Breast epithelium (tissue), 3 donors: ENCODE results near the gene PPARD.

Source experiments
- POLR2AphosphoS5 ChIP-seq, 3 donors: sonication (generic); formaldehyde crosslinking; IDR thresholded peaks; one replicate each; pipeline ENCODE4 v1.6.1; 2017; ENCODE audit warnings: antibody characterized with exemption in 3 of 3
- TF ChIP-seq, protein P1 (sequence below), 3 donors: fragments of 450-650 bp; IDR thresholded peaks; one replicate each; pipeline ENCODE4 v1.5.1; 2016 to 2017; ENCODE audit warnings: antibody characterized with exemption in 3 of 3, mild to moderate bottlenecking in 3 of 3, moderate library complexity in 3 of 3

- no peak for TF ChIP-seq POLR2AphosphoS5 (IDR thresholded peaks at IDR 0.05)
- TF ChIP-seq, protein P1, sequence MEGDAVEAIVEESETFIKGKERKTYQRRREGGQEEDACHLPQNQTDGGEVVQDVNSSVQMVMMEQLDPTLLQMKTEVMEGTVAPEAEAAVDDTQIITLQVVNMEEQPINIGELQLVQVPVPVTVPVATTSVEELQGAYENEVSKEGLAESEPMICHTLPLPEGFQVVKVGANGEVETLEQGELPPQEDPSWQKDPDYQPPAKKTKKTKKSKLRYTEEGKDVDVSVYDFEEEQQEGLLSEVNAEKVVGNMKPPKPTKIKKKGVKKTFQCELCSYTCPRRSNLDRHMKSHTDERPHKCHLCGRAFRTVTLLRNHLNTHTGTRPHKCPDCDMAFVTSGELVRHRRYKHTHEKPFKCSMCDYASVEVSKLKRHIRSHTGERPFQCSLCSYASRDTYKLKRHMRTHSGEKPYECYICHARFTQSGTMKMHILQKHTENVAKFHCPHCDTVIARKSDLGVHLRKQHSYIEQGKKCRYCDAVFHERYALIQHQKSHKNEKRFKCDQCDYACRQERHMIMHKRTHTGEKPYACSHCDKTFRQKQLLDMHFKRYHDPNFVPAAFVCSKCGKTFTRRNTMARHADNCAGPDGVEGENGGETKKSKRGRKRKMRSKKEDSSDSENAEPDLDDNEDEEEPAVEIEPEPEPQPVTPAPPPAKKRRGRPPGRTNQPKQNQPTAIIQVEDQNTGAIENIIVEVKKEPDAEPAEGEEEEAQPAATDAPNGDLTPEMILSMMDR (IDR thresholded peaks at IDR 0.05), result no peak
Measured at GRCh38 chr6:35427851-35428321, 85.5 kb downstream of the PPARD start.
